OCI-LY3 (cell line): Measurements from ENCODE around the gene PRIMA1.

Experiments used
- H2AFZ ChIP-seq: fragments of 200-600, 300-600 bp; shearing (Covaris generic); 2 replicates; pipeline ENCODE4 v1.6.0; 2014; ENCODE audit warnings: antibody characterized with exemption, low read depth, low read length
- H3K27ac ChIP-seq: fragments of 200-600, 300-600 bp; sonication (generic); 2 replicates; pipeline ENCODE4 v1.5.1; 2014; ENCODE audit warnings: mild to moderate bottlenecking, low read length, moderate library complexity, mixed read lengths
- H3K27me3 ChIP-seq: fragments of 200-600, 300-600 bp; sonication (generic); 2 replicates; pipeline ENCODE4 v1.6.1; 2014; ENCODE audit warnings: low read depth, low read length, mixed read lengths
- H3K36me3 ChIP-seq: fragments of 200-600, 300-600 bp; sonication (generic); replicated peaks from 2 replicates; pipeline ENCODE3; 2014; ENCODE audit warnings: low read depth, low read length, mixed read lengths
- H3K4me1 ChIP-seq: fragments of 300-600, 200-600 bp; sonication (generic); 2 replicates; pipeline ENCODE4 v1.6.1; 2014; ENCODE audit warnings: low read length, mixed read lengths
- H3K4me2 ChIP-seq: fragments of 200-600, 300-600 bp; sonication (generic); 2 replicates; pipeline ENCODE4 v1.6.1; 2014; ENCODE audit warnings: low read length, mixed read lengths
- H3K4me3 ChIP-seq: fragments of 300-600, 200-600 bp; sonication (generic); 2 replicates; pipeline ENCODE4 v1.5.1; 2014; ENCODE audit warnings: antibody characterized with exemption, mild to moderate bottlenecking, low read length, moderate library complexity
- H3K79me2 ChIP-seq: fragments of 300-600, 200-600 bp; shearing (Covaris generic); 2 replicates; pipeline ENCODE4 v1.6.1; 2014; ENCODE audit warnings: mild to moderate bottlenecking, low read length, mixed read lengths
- H3K9ac ChIP-seq: fragments of 300-600, 200-600 bp; shearing (Covaris generic); 2 replicates; pipeline ENCODE4 v1.6.0; 2014; ENCODE audit warnings: mild to moderate bottlenecking, low read length, moderate library complexity
- H3K9me3 ChIP-seq: fragments of 200-600, 300-600 bp; shearing (Covaris generic); 2 replicates; pipeline ENCODE4 v1.6.1; 2014; ENCODE audit warnings: low read length, mixed read lengths; ENCODE audit not compliant: insufficient read depth
- H4K20me1 ChIP-seq: fragments of 200-600, 300-600 bp; sonication (generic); 2 replicates; pipeline ENCODE4 v1.6.1; 2016; ENCODE audit warnings: low read length, mixed read lengths; ENCODE audit not compliant: insufficient read depth
- EZH2phosphoT487 ChIP-seq: fragments of 200-600 bp; shearing (Covaris generic); IDR thresholded peaks from 2 replicates; pipeline ENCODE4 v1.6.1; 2018; ENCODE audit warnings: antibody characterized with exemption, mixed run types, low read depth
- TF ChIP-seq, protein P1 (sequence below): fragments of 200-600, 300-600 bp; sonication (generic); IDR thresholded peaks from 2 replicates; pipeline ENCODE4 v1.5.1; 2014; ENCODE audit warnings: antibody characterized with exemption, low read length, low read depth

Gene PRIMA1

DNA sequence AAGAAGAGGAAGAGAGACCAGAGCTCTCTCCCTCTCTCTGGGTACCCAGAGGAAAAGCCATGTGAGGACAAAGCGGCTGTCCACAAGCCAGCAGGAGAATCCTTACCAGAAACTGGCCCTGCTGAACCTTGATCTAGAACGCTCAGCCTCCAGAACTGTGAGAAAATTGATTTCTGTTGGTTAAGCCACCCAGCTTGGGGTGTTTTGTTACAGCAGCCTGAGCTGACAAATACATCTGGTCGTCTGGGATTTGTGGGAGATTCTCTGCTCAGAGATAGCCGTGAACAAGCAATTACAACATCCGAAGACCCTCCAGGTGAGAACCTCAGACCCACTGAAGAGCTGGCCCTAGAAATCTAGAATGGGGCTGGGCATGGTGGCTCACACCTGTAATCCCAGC is 6.5 kb upstream of the PRIMA1 start:
- no peak for TF ChIP-seq EZH2phosphoT487
- TF ChIP-seq, protein P1, sequence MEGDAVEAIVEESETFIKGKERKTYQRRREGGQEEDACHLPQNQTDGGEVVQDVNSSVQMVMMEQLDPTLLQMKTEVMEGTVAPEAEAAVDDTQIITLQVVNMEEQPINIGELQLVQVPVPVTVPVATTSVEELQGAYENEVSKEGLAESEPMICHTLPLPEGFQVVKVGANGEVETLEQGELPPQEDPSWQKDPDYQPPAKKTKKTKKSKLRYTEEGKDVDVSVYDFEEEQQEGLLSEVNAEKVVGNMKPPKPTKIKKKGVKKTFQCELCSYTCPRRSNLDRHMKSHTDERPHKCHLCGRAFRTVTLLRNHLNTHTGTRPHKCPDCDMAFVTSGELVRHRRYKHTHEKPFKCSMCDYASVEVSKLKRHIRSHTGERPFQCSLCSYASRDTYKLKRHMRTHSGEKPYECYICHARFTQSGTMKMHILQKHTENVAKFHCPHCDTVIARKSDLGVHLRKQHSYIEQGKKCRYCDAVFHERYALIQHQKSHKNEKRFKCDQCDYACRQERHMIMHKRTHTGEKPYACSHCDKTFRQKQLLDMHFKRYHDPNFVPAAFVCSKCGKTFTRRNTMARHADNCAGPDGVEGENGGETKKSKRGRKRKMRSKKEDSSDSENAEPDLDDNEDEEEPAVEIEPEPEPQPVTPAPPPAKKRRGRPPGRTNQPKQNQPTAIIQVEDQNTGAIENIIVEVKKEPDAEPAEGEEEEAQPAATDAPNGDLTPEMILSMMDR, result no peak
- no peaks in the 10 kb centered on the region for H3K79me2 ChIP-seq
- H3K36me3 ChIP-seq, result no peaks in the 10 kb centered on the region

DNA sequence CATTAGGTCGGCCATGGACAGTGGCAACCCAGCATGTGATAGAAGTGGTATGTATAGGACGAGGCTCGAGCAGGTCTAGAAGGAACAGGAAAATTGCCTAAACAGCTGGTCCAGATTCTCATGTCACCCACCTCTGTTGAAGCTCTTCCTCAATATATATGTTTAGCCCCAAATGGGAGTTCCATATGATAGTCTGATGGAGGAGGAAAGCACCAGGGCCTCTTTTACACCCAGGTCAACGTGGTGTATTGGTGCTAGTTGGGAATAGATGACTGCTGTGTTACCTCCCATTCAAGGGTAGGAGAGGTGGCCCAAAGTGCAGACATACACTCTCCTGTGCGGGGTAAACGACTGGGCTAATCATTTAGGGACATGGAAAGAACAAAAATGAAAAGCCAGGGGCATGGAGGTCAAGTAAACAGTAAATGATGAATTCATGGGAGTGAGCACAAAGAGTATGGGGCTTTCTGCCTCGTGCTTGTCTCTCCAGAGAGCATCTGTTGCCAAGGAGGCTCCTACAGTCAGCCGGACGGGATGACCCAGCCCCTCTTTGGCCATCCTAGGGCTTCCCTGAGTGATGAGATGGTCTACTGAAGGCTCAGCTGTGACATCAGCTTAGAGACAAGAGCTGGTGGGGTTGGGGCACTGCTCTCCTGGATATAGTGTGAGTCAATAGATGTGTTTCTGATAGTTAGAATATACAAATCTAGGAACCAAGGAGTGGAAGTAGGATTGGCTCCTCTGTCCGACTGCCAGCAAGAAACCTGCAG is 5.5 kb upstream of the PRIMA1 start:
- H3K79me2 ChIP-seq, result no peaks in the 10 kb centered on the region
- no peak overlapping the region for H3K27ac ChIP-seq
- H3K4me2 ChIP-seq, result no peak overlapping the region
- H3K4me3 ChIP-seq, result no peak overlapping the region
- H3K36me3 ChIP-seq, result no peaks in the 10 kb centered on the region
- H2AFZ ChIP-seq, result no peak overlapping the region
- no peaks in the 10 kb centered on the region for H3K9me3 ChIP-seq
- H3K4me1 ChIP-seq, result no peaks in the 10 kb centered on the region
- no peaks in the 10 kb centered on the region for H4K20me1 ChIP-seq
- TF ChIP-seq EZH2phosphoT487, result no peak
- TF ChIP-seq, protein P1, result no peak
- no peak overlapping the region for H3K9ac ChIP-seq
- peaks cover 17% of the 10 kb centered on the region for H3K27me3 ChIP-seq

More for the DNA sequence above, 6.5 kb upstream of the PRIMA1 start:
- Histone ChIP-seq H2AFZ (no peak overlapping the region), H3K4me1 (no peaks in the 10 kb centered on the region), H3K9me3 (no peaks in the 10 kb centered on the region), H3K9ac (no peak overlapping the region), H3K4me3 (no peak overlapping the region), H3K27ac (no peak overlapping the region), H3K27me3 (peaks cover 25% of the 10 kb centered on the region), H4K20me1 (no peaks in the 10 kb centered on the region), H3K4me2 (no peak overlapping the region)

- no peak overlapping the region for H3K9ac ChIP-seq
- TF ChIP-seq, protein P1, result no peak
- no peak overlapping the region for H3K4me2 ChIP-seq
- no peaks in the 10 kb centered on the region for H3K79me2 ChIP-seq
- no peak overlapping the region for H2AFZ ChIP-seq
- H3K36me3 ChIP-seq, result no peaks in the 10 kb centered on the region
- no peak overlapping the region for H3K4me3 ChIP-seq
- no peaks in the 10 kb centered on the region for H4K20me1 ChIP-seq
- H3K9me3 ChIP-seq, result no peaks in the 10 kb centered on the region
- no peaks in the 10 kb centered on the region for H3K4me1 ChIP-seq
- no peak overlapping the region for H3K27ac ChIP-seq
- H3K27me3 ChIP-seq, result peaks cover 13% of the 10 kb centered on the region
These were observed 4.1 kb upstream of the PRIMA1 start for GRCh38 chr14:93792391-93792790.

GRCh38 chr14:93790966-93791365 is 2.7 kb upstream of the PRIMA1 start:
- Histone ChIP-seq H3K27ac (no peak overlapping the region), H3K79me2 (no peaks in the 10 kb centered on the region), H3K4me3 (no peak overlapping the region), H3K9ac (no peak overlapping the region), H4K20me1 (no peaks in the 10 kb centered on the region), H3K4me2 (no peak overlapping the region), H3K27me3 (peaks cover 2% of the 10 kb centered on the region; the same call in 1 of the 2 replicates), H3K36me3 (no peaks in the 10 kb centered on the region), H2AFZ (no peak overlapping the region), H3K4me1 (no peaks in the 10 kb centered on the region), H3K9me3 (no peaks in the 10 kb centered on the region)
- TF ChIP-seq EZH2phosphoT487, result no peak
- TF ChIP-seq, protein P1, result no peak
